NCI-H2227 (cell line): Measurements from ENCODE around the gene ADPRHL1.
A peak's percentile ranks its signal among the peaks of the same experiment; 100 is the strongest.

Experiments used
- DNase-seq: peaks from one replicate; lab custom pipeline; 2025; ENCODE audit not compliant: unreplicated experiment; lab: John Stamatoyannopoulos, UW

ADPRHL1 gene

GRCh38 chr13:113452942-113453901 lies at the start of gene ADPRHL1:
ADPRHL1 (minus strand) TSS chr13:113453488; CDS start chr13:113453437, 51 bp downstream.
- no peak for DNase-seq

GRCh38 chr13:113502686-113503085 lies 49.4 kb upstream of the ADPRHL1 start:
- DNase-seq = no peak

GRCh38 chr13:113500530-113501265 lies 47.4 kb upstream of the ADPRHL1 start:
- no peak for DNase-seq

- no peak for DNase-seq
Measured at GRCh38 chr13:113499936-113500335, 46.6 kb upstream of the ADPRHL1 start.

DNA sequence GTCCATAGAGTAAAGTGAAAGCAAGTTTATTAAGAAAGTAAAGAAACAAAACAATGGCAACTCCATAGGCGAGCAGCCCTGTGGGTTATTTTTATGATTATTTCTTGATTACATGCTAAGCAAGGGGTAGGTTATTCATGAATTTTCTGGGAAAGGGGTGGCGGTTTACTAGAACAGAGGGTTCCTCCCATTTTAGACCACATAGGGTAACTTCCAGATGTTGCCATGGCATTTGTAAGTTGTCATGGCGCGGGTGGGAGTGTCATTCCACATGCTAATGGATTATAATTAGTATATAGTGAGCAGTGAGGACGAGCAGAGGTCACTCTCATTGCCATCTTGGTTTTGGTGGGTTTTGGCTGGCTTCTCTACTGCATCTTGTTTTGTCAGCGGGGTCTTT lies 45.6 kb upstream of the ADPRHL1 start:
- no peak for DNase-seq

DNA sequence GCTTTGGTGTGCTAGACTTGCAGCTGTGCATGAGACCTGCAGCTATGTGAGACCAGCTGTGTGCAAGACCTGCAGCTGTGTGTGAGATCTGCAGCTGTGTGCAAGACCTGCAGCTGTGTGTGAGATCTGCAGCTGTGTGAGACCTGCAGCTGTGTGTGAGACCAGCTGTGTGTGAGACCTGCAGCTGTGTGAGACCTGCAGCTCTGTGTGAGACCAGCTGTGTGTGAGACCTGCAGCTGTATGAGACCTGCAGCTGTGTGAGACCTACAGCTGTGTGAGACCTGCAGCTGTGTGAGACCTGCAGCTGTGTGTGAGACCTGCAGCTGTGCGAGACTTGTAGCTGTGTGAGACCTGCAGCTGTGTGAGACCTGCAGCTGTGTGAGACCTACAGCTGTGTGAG lies 43.9 kb upstream of the ADPRHL1 start:
- DNase-seq = no peak

DNA sequence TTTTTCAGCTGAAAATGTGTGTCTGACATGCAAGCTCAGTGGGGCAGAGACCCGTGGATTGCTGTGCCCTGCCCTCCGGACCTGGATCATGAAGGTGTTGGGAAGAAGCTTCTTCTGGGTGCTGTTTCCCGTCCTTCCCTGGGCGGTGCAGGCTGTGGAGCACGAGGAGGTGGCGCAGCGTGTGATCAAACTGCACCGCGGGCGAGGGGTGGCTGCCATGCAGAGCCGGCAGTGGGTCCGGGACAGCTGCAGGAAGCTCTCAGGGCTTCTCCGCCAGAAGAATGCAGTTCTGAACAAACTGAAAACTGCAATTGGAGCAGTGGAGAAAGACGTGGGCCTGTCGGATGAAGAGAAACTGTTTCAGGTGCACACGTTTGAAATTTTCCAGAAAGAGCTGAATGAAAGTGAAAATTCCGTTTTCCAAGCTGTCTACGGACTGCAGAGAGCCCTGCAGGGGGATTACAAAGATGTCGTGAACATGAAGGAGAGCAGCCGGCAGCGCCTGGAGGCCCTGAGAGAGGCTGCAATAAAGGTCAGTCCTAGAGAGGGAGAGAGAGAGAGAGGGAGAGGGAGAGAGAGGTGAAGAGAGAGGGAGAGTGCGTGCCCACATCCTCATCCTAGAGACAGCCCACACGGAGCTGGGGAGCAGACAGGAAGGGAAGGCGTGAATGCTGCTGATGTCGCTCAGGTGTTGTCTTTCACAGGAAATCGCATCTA lies 42.4 kb upstream of the ADPRHL1 start:
- DNase-seq = peak; percentile 27

- no peak for DNase-seq
Measured at GRCh38 chr13:113493315-113493951, 40.1 kb upstream of the ADPRHL1 start.

DNA sequence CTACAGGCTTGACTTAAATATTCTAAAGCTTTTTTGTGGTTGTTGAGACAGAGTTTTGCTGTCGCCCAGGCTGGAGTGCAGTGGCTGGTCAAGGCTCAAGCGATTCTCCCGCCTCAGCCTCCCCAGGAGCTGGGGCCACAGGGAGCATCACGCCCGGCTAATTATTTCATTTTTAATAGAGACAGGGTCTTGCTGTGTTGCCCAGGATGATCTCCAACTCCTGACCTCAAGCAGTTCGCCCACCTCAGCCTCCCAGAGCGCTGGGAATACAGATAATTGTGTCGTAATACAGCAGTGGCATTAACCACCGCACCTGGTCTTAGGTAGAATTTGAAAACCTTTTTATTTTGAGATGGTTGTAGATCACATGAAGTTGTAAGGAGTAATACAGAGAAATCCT lies 38.7 kb upstream of the ADPRHL1 start:
- no peak for DNase-seq

DNA sequence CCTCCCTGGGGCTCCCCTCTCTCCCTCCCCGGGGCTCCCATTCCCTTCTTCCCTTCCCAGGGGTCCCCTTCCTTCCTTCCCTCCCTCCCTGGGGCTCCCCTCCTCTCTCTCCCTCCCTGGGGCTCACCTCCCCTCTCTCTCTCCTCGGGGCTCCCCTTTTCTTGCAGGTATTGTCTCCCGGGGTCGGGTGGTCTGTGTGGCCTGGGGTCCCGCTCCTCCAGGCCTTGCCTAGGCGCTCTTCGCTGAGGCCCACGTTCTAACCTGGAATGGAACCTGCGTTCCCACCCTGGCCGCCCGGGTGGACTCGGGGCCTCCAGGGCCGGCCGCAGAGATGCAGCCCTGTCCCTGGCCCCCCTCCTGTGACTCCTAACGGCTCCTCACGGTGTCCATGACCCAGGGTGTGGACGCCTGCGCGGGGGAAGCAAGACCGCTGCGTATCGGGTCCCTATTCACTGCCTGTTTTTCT lies 38.2 kb upstream of the ADPRHL1 start:
- DNase-seq = peak; percentile 21

DNA sequence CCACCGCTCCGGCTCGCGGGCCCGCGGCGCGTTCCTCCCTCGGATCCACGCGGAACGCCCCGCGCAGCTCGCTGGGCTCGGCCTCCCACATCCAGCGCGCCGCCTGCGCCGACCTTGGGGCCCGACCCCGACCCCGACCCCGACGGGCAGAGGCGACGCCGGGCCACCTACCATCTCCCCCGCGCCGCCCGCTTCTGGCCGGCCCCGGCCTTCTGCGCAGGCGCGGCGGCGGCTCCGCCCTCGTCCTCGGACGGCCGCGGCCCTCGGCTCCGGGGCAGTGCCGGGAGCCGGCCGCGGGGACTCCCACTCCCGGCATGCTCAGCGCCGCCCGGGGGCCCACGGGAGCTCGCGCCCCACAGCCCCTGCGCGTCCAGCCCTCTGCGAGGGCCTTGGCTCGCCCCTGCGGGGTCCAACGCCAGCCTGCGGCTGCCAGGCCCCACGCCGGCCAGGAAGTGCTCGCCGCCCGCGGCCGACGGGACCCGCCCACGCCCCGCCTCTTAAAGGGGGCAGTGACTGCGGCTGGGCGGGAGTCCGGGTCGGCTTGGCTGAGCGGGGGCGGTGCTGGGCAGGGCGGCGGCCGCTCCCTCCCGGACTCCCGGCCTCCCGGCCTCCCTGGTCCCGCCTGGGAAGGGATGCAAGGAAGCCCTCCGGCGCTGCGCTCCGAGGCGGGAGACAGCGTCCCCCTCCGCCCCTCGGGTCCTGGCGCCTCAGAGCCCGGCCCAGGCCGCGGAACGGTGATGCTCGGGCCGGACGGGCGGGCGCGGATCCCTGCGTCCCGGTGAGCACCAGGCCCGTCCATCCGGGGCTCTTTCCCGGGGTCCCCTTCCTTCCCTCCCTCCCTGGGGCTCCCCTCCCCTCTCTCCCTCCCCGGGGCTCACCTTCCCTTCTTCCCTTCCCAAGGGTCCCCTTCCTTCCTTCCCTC lies 37.5 kb upstream of the ADPRHL1 start, which contains the start of gene DCUN1D2:
Gene DCUN1D2, minus strand, starts transcription at position 216 of the 922 bp plus-strand sequence. Its CDS starts 42 bp downstream, at position 174.
- peak; percentile 90 for DNase-seq

GRCh38 chr13:113489549-113490495 lies 36.5 kb upstream of the ADPRHL1 start:
- DNase-seq = peak; percentile 15

DNA sequence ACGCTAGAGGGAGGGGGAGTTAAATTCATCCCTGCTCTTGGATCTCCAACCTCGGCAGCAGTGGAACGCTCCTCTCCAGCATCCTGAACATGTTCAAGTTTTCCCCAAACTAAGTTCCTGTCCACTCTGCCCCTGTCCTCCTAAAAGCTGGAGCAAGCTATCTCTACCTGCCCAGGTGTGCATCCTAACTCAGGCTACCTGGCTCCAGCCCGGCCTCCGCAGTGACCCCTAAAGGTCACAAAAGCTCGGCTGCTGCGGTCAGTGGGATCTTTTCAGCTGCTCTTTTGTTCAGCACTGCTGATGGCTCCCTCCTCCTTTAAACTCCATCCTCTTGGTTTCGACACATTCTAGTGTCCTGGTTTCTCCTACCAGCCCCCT lies 35.9 kb upstream of the ADPRHL1 start:
- no peak for DNase-seq

GRCh38 chr13:113488283-113488682 lies 35.0 kb upstream of the ADPRHL1 start:
- DNase-seq = no peak

DNA sequence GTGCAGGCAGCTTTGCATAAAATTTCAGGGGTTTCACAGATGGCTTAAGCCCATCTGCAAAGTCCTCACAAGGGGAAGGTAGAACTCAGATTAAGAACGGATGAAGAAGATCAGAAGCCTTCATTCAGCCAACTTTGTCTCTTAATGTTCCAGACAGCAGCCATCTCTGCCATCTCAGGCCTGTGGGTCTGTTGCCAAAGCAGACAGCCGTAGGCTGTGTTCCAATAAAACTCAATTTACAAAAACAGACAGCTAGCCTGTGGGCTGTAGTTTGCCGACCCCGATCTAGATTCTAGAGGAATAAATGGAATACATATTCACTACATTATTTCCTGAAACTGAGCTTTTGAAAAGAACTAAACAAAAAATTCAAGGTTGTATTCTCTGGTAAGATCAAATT lies 33.4 kb upstream of the ADPRHL1 start:
- DNase-seq = no peak

GRCh38 chr13:113485545-113485944 lies 32.3 kb upstream of the ADPRHL1 start:
- DNase-seq = no peak

DNA sequence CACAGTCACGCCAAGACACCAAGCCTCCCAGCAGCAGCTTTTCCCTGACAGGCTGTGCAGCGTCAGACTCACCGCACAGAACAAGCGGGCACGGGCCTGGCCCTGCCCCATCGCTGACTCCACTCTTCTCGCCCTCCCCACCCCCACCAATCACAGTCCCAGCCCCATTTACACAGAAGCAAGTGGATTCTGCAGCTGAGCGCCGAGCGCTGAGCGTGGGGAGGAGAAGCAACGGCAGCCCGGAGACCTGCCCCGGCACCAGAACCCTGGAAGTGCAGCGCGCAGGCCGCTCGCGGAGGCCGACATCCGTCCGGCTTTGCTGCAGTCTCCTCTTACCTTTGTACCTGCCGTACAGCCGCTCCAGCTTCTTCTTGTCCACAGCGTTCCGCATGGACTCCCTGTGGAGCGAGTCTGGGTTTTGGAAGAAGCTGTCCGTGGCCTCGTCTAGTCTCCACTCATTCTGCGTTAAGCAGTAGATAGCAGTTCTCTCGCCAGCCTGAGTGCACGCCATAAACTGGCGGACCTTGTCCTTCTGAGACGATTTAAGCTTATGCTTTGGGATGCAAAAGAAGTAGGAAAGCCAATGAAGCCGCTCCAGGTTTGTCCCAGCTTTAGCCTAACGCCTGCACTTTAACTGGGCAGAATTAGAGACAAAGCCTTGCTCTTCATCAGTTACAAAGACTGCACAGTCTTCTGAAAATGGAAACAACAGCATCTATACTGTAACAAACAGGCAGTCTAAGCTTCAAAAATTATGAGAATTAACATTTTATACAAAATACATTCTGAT lies 30.4 kb upstream of the ADPRHL1 start:
- DNase-seq = peak; percentile 48

GRCh38 chr13:113483081-113483480 lies 29.8 kb upstream of the ADPRHL1 start:
- no peak for DNase-seq
